Measurements from ENCODE around the gene AHNAK. TPM values are rescaled to one million over a fixed set of nuclear protein-coding genes. Genes with fewer than 3 reads are reported as not detected.

AHNAK gene
- total and polyA plus RNA-seq, 8 donors, result 37.4 to 693 (median 554) TPM

DNA sequence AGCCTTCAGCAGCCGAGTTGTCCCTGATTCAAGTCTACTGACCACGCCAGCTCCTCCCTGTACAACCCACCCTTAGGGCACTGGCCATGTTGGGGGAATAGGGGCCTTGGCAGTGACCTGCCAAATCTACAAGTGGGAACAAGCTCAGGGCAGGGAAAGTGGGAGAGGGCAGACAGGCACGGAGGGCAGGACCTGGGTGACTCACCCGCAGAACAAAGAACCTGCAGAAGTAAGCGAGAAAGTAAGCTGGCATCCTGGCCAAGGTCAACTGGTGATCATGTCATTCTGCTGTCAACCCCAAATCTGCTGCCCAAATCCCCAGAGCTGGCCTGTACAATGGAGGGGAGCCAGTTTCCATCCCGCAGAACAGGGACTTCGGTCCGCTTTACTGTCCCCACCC lies 135.6 kb downstream of the AHNAK start:
- DNase-seq, result no peak
- TF ChIP-seq POLR2A (IDR thresholded peaks at IDR 0.05) (no peak), EP300 (IDR thresholded peaks at IDR 0.05) (no peak), POLR2AphosphoS5 (IDR thresholded peaks at IDR 0.05) (no peak)
- TF ChIP-seq, protein P1, sequence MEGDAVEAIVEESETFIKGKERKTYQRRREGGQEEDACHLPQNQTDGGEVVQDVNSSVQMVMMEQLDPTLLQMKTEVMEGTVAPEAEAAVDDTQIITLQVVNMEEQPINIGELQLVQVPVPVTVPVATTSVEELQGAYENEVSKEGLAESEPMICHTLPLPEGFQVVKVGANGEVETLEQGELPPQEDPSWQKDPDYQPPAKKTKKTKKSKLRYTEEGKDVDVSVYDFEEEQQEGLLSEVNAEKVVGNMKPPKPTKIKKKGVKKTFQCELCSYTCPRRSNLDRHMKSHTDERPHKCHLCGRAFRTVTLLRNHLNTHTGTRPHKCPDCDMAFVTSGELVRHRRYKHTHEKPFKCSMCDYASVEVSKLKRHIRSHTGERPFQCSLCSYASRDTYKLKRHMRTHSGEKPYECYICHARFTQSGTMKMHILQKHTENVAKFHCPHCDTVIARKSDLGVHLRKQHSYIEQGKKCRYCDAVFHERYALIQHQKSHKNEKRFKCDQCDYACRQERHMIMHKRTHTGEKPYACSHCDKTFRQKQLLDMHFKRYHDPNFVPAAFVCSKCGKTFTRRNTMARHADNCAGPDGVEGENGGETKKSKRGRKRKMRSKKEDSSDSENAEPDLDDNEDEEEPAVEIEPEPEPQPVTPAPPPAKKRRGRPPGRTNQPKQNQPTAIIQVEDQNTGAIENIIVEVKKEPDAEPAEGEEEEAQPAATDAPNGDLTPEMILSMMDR (IDR thresholded peaks at IDR 0.05), result no peak
- Histone ChIP-seq H3K27me3 (no peaks in the 10 kb centered on the region), H3K9me3 (no peaks in the 10 kb centered on the region), H3K36me3 (no peaks in the 10 kb centered on the region), H3K27ac (no peak overlapping the region), H3K4me3 (no peak overlapping the region), H3K4me1 (peaks cover 0 to 6% (median 0%) of the 10 kb centered on the region in 4 donors)
- intact Hi-C loops (cut with DNase I; ENCODE audit: low total_unique reads), result no loop called here
- 78 to 86% (median 82%) methylated on average over 7 to 8 of the region's 8 CpGs for WGBS, 5 donors

DNA sequence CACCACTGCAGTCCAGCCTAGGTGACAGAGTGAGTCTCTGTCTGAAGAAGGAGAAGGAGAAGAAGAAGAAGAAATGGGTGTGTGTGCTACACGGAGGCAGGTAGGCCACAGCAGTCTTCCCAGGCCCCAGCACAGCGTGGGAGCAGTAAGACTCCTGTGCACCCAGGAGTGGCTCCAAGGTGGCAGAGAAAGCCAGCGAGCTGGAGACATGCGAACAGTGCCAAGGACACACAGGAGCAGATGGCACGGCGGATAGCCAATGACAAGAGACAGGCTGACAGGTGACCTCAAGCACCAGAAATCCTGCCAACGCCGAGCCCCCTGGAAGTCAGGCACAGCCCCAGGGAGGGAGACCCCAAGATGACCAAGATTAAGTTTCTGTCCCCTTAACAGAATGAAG lies 136.8 kb downstream of the AHNAK start:
- TF ChIP-seq POLR2A (IDR thresholded peaks at IDR 0.05) (no peak), EP300 (IDR thresholded peaks at IDR 0.05) (no peak), POLR2AphosphoS5 (IDR thresholded peaks at IDR 0.05) (no peak)
- TF ChIP-seq, protein P1 (IDR thresholded peaks at IDR 0.05), result no peak
- peaks cover 0 to 6% (median 0%) of the 10 kb centered on the region in 4 donors for H3K4me1 ChIP-seq
- no peaks in the 10 kb centered on the region for H3K9me3 ChIP-seq
- no peaks in the 10 kb centered on the region for H3K27me3 ChIP-seq
- intact Hi-C loops (cut with DNase I; ENCODE audit: low total_unique reads), result no loop called here
- no peaks in the 10 kb centered on the region for H3K36me3 ChIP-seq
- no peak for DNase-seq
- 86 to 93% (median 88%) methylated on average over 8 of the region's 8 CpGs for WGBS, 5 donors
- H3K27ac ChIP-seq, result no peak overlapping the region
- no peak overlapping the region for H3K4me3 ChIP-seq

DNA sequence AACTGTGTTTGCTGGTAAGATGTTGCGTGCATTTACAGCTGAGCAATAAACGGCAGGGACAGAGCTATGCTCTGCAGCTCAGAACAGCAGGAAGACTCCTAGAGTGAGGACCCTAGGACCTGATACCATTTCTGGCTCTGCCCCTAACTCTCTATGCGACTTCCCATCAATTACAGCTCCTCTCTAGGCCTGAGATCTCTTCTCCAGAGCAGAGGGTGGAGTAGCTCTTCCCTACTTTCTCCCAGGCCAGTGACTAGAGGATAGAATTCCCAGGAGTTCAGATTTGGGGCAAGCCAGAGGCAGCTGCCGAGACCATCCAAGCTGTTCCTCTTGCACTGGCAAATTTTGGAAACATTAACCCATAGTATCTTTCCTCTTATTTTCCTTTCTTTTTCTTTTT lies 140.6 kb downstream of the AHNAK start:
- 49 to 72% (median 62%) methylated on average over 4 of the region's 4 CpGs for WGBS, 5 donors
- no peak for TF ChIP-seq EP300 (IDR thresholded peaks at IDR 0.05)
- TF ChIP-seq POLR2A (IDR thresholded peaks at IDR 0.05), result no peak
- TF ChIP-seq, protein P1 (IDR thresholded peaks at IDR 0.05), result no peak
- no peak for TF ChIP-seq POLR2AphosphoS5 (IDR thresholded peaks at IDR 0.05)
- no peaks in the 10 kb centered on the region for H3K36me3 ChIP-seq
- no peaks in the 10 kb centered on the region for H3K9me3 ChIP-seq
- no peaks in the 10 kb centered on the region for H3K27me3 ChIP-seq
- H3K4me1 ChIP-seq, result peaks cover 13 to 25% (median 21%) of the 10 kb centered on the region in 4 donors
- intact Hi-C loops (cut with DNase I; ENCODE audit: low total_unique reads), result no loop called here
- H3K27ac ChIP-seq, result no peak overlapping the region
- no peak for DNase-seq
- no peak overlapping the region for H3K4me3 ChIP-seq

DNA sequence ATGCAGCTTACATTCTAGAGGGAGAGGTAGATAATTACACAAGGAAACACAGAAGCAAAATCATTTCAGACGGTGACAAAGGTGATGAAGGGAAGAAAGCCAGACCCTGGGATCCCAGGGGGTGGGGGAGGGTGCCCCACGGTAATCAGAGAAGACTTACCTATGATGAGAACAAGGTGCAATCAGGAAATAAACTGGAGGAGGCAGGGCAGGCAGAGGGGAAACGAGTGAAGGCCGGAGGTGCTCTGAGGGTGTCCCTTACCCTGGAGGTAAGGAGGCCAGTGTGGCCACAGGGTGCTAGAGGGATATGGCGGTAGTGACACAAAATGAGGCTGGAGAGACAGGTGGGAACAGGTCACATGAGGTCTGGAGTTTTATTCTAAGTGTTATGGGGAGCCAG lies 141.7 kb downstream of the AHNAK start:
- Histone ChIP-seq H3K4me3 (no peak overlapping the region), H3K27me3 (no peaks in the 10 kb centered on the region), H3K27ac (no peak overlapping the region), H3K9me3 (no peaks in the 10 kb centered on the region), H3K4me1 (peaks cover 24 to 37% (median 32%) of the 10 kb centered on the region in 4 donors), H3K36me3 (no peaks in the 10 kb centered on the region)
- WGBS, 5 donors, result 62 to 76% (median 70%) methylated on average over 5 of the region's 5 CpGs
- DNase-seq, result no peak
- no peak for TF ChIP-seq EP300 (IDR thresholded peaks at IDR 0.05)
- TF ChIP-seq POLR2AphosphoS5 (IDR thresholded peaks at IDR 0.05), result no peak
- no peak for TF ChIP-seq POLR2A (IDR thresholded peaks at IDR 0.05)
- TF ChIP-seq, protein P1 (IDR thresholded peaks at IDR 0.05), result no peak
- intact Hi-C loops (cut with DNase I; ENCODE audit: low total_unique reads), result no loop called here

Data from stomach (tissue), 9 donors.